ENCODE results near the gene ZNF213.

ZNF213 gene

DNA sequence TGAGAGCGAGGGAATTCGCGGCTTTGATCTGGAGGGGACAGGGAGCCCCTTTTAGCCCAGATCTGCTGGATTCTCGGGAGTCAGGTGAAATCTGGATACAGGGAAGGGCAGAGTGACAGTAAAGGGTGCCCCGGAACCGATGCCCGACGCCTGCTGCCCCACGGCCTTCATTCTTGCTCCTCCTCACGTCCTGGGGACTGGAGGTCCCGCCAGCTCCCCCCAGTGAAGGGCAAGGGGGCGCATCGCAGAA, 53.8 kb downstream of the ZNF213 start:
- FAIRE-seq: no peak
- TF ChIP-seq CTCF (IDR thresholded peaks at IDR 0.05; ENCODE audit: insufficient read depth, missing control alignments): no peak
- DNase-seq (ENCODE audit: insufficient read length, low spot score): no peak

DNA sequence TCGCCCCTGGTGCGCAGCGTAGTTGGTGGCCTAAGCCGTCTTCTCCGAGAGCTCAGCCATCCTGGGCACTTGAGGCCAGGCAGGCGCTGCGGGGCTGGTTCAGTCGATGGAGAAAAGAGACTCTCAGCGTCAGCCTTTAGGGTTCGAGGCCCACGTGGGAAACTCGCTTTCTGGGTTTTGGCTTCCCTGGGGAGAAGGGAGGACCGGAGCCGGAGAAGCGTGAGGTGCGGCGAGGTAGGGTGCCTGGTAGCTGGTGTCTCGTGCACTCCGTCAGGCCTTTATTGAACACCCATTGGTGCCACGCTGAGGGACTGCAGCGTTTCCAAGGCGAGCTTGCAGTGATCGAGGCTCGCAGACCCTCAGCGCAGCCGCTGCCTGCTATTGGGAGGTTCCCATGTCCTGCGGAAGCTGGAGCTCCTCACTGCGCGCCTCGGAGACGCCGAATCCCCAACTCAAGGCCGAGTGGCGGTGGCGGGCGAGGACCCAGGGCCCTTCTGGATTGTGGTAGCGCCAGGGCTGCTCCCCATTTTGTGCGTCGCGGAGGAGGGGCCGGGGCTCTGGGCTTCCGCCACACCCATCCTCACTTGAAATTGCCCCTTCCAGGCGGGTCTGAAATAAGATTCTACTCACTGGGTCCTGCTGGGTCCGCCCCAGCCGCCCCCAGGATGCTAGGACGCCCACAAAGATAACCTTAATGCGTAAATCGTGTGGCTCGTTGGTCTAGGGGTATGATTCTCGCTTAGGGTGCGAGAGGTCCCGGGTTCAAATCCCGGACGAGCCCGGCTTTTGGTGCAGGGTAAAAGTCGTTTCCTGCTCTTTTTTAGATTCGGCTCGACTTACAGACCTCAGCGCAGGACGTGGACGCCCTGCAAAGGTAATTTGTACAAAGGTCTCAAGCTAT, 54.3 kb downstream of the ZNF213 start:
- no peak for TF ChIP-seq CTCF (IDR thresholded peaks at IDR 0.05; ENCODE audit: insufficient read depth, missing control alignments)
- no peak for DNase-seq (ENCODE audit: insufficient read length, low spot score)
- FAIRE-seq: no peak

DNA sequence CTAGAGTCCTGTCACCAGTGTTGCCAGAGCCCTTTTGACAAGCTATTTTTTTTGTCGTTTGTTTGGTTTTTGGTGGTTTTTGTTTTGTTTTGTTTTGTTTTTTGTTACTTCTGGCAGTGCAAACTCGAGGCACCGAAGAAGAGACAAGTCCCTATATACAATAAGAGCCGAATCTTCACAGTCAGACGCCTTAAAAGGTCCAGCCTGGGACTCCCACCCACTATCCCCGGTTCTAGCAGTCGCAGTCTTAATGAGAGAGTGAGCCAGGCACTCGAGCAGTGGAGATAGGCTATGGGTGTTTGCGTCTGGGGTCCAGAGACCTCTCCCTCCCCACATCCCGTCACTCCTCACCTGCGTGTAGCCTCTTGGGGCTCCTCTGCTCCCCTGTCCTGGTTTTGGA, 55.0 kb downstream of the ZNF213 start:
- no peak for TF ChIP-seq CTCF (IDR thresholded peaks at IDR 0.05; ENCODE audit: insufficient read depth, missing control alignments)
- FAIRE-seq: no peak
- DNase-seq (ENCODE audit: insufficient read length, low spot score): no peak

DNA sequence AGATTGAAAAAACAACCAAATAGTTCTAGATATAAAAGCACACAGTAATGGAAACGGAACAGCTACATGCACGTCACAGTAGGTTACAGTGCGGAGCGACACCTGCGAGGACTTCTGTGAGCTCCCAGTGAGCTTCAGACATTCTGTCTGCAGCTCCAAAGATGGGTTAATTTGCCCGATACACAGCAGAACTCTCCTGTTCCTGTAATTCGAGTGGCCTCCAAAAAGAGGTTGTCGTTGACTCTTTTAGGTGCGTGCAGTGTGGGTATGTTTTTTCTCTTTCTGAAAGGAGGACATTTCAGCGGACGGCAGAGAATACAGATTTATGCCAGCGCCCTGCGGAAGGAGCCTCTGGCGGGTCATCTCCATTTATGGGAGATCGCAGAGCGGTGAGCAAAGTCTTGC, 56.1 kb downstream of the ZNF213 start:
- no peak for FAIRE-seq
- DNase-seq (ENCODE audit: insufficient read length, low spot score): no peak
- TF ChIP-seq CTCF (IDR thresholded peaks at IDR 0.05; ENCODE audit: insufficient read depth, missing control alignments): no peak
